ENCODE results near the gene CEMP1.
"Not testable (repeated sequence)": the region's sequence is repeated elsewhere in the genome, so short reads cannot be mapped to it uniquely, and the experiment has no call there.

DNA sequence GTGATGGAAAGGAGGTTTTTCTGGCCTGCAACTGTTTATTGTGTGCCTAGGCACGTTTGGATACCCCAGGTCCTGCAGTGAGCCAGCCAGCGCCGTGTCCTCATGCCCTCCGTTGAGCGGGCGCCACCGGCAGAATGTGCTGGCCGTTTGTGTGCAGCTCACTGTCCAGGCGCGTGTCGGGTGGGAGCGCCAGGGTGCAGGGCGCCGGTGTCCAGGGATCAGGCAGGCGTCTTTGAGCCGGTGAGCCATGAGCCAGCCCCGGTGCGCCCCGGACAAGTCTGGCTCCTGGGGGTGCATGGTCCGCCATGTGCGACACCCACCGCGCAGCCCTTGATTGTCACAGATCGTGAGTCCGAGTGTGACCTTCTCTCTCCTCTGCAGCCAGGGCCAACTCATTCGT, 45.8 kb upstream of the CEMP1 start:
- TF ChIP-seq CTCF (IDR thresholded peaks at IDR 0.05); ZFX (IDR thresholded peaks at IDR 0.05; ENCODE audit: borderline replicate concordance): not testable (repeated sequence)

Data from 22Rv1 (cell line).